Astrocyte (in vitro differentiated cells and primary cell): ENCODE results near the gene PPP2R2C.

ENCODE experiments used
- EZH2 ChIP-seq: IDR thresholded peaks from 2 replicates; pipeline ENCODE4 v1.6.1; 2012; ENCODE audit warnings: mild to moderate bottlenecking, low read length, inconsistent platforms; ENCODE audit not compliant: insufficient read depth
- TF ChIP-seq, protein P1 (sequence below): IDR thresholded peaks from 2 replicates; pipeline ENCODE4 v1.5.1; 2011; ENCODE audit warnings: low read depth, mild to moderate bottlenecking, inconsistent platforms, low read length, moderate library complexity; ENCODE audit not compliant: insufficient read depth

DNA sequence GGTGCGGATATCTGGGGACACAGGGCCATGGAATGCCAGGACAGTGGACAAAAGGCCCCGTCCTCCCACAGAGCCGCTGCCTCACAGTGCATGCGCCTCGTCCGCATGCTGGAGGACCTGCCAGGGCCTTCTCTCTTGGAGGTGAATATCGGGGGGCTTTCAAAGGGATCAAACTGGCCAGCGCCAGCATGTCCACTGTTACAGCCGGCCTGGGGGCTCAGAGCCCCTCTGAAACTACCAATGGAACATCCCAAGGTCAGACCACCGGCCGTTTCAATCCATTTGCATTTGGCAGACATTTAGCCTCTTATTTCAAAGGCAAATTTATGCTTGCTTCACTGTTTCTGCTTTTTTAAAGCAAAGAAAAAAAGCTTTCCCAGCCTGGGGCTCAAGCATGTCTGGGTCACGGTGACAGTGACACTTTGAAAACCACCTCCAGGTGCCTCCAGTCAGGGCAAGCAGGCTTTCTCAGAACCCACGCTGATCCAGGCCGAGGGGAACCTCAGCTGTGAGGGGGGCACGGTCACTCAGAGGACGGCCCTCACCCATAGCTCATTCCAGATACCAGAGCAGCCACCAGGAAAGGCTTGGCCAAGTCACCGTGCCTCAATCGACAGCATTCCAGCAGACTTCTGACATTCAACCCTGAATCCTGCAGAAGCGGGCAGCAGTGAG, 57.2 kb downstream of the PPP2R2C start:
- TF ChIP-seq, protein P1, sequence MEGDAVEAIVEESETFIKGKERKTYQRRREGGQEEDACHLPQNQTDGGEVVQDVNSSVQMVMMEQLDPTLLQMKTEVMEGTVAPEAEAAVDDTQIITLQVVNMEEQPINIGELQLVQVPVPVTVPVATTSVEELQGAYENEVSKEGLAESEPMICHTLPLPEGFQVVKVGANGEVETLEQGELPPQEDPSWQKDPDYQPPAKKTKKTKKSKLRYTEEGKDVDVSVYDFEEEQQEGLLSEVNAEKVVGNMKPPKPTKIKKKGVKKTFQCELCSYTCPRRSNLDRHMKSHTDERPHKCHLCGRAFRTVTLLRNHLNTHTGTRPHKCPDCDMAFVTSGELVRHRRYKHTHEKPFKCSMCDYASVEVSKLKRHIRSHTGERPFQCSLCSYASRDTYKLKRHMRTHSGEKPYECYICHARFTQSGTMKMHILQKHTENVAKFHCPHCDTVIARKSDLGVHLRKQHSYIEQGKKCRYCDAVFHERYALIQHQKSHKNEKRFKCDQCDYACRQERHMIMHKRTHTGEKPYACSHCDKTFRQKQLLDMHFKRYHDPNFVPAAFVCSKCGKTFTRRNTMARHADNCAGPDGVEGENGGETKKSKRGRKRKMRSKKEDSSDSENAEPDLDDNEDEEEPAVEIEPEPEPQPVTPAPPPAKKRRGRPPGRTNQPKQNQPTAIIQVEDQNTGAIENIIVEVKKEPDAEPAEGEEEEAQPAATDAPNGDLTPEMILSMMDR: no peak
- TF ChIP-seq EZH2: no peak
